ENCODE measurements around the gene CDH15. TPM values are rescaled to one million over a fixed set of nuclear protein-coding genes. Genes with fewer than 3 reads are reported as not detected.

CDH15 gene
- total RNA-seq, 1 donor from 2014 or later: not detected

DNA sequence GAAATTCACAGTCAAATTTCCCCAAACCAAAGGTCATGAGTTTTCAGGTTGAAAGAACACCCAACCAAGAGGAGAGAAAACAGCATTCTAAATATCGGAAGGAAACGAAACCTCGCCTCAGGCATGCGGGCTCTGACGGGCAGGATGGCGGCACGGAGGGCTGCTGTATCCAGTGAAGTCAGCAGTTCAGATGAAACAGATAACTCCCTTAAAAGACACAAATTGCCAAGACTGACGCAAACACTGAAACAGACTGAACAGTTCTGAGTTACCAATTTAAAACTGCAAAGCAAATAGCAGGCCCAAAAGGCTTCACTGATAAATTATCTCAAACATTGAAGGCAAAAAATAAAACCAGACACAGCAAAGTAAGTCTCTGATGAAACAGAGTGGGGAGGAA is 20.6 kb upstream of the CDH15 start:
- H4K20me1 ChIP-seq (ENCODE audit: low read depth): no peaks in the 10 kb centered on the region
- no peak overlapping the region for H3K4me2 ChIP-seq
- H2AFZ ChIP-seq (replicated peaks): no peak overlapping the region
- H3K4me1 ChIP-seq: no peaks in the 10 kb centered on the region
- no peak overlapping the region for H3K9ac ChIP-seq
- H3K79me2 ChIP-seq (ENCODE audit: low read depth): no peaks in the 10 kb centered on the region
- H3K27ac ChIP-seq: no peak overlapping the region
- no peaks in the 10 kb centered on the region for H3F3A ChIP-seq (ENCODE audit: low read depth)
- Mint-ChIP-seq H3K36me3 (peaks cover 30% of the 10 kb centered on the region), H3K4me3 (no peak overlapping the region), H3K9me3 (no peaks in the 10 kb centered on the region), H3K27me3 (ENCODE audit: insufficient read depth, low read depth) (peaks cover 10% of the 10 kb centered on the region), H3K27ac (peak overlapping the region; percentile 8), H3K4me1 (peaks cover 3% of the 10 kb centered on the region)
- H3K36me3 ChIP-seq: no peaks in the 10 kb centered on the region
- H3K9me3 ChIP-seq (ENCODE audit: low read depth): no peaks in the 10 kb centered on the region
- H3K4me3 ChIP-seq: no peak overlapping the region
- H3K27me3 ChIP-seq: no peaks in the 10 kb centered on the region
- no peak for TF ChIP-seq EZH2phosphoT487 (IDR thresholded peaks at IDR 0.05)
- TF ChIP-seq, protein P1, sequence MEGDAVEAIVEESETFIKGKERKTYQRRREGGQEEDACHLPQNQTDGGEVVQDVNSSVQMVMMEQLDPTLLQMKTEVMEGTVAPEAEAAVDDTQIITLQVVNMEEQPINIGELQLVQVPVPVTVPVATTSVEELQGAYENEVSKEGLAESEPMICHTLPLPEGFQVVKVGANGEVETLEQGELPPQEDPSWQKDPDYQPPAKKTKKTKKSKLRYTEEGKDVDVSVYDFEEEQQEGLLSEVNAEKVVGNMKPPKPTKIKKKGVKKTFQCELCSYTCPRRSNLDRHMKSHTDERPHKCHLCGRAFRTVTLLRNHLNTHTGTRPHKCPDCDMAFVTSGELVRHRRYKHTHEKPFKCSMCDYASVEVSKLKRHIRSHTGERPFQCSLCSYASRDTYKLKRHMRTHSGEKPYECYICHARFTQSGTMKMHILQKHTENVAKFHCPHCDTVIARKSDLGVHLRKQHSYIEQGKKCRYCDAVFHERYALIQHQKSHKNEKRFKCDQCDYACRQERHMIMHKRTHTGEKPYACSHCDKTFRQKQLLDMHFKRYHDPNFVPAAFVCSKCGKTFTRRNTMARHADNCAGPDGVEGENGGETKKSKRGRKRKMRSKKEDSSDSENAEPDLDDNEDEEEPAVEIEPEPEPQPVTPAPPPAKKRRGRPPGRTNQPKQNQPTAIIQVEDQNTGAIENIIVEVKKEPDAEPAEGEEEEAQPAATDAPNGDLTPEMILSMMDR (IDR thresholded peaks at IDR 0.05): no peak
- TF ChIP-seq EZH2 (IDR thresholded peaks at IDR 0.05): no peak
- DNase-seq (ENCODE audit: low spot score): no peak

- no peak overlapping the region for H3K27ac Mint-ChIP-seq
- H3K36me3 ChIP-seq: no peaks in the 10 kb centered on the region
- H3F3A ChIP-seq (ENCODE audit: low read depth): peaks cover 8% of the 10 kb centered on the region
- no peaks in the 10 kb centered on the region for H3K9me3 ChIP-seq (ENCODE audit: low read depth)
- H3K79me2 ChIP-seq (ENCODE audit: low read depth): no peaks in the 10 kb centered on the region
- no peaks in the 10 kb centered on the region for H4K20me1 ChIP-seq (ENCODE audit: low read depth)
- H3K27me3 ChIP-seq: no peaks in the 10 kb centered on the region
- peaks cover 2% of the 10 kb centered on the region for H3K9me3 Mint-ChIP-seq
- DNase-seq (ENCODE audit: low spot score): no peak
- H2AFZ ChIP-seq (replicated peaks): no peak overlapping the region
- H3K4me3 ChIP-seq: no peak overlapping the region
- no peak overlapping the region for H3K27ac ChIP-seq
- TF ChIP-seq EZH2 (IDR thresholded peaks at IDR 0.05) (no peak), EZH2phosphoT487 (IDR thresholded peaks at IDR 0.05) (no peak)
- TF ChIP-seq, protein P1 (IDR thresholded peaks at IDR 0.05): no peak
- no peak overlapping the region for H3K4me2 ChIP-seq
- H3K36me3 Mint-ChIP-seq: peaks cover 23% of the 10 kb centered on the region
- H3K27me3 Mint-ChIP-seq (ENCODE audit: insufficient read depth, low read depth): peaks cover 6% of the 10 kb centered on the region
- H3K4me3 Mint-ChIP-seq: no peak overlapping the region
- H3K9ac ChIP-seq: no peak overlapping the region
- no peaks in the 10 kb centered on the region for H3K4me1 ChIP-seq
- no peaks in the 10 kb centered on the region for H3K4me1 Mint-ChIP-seq
Measured at GRCh38 chr16:89152831-89153700, 18.5 kb upstream of the CDH15 start.

DNA sequence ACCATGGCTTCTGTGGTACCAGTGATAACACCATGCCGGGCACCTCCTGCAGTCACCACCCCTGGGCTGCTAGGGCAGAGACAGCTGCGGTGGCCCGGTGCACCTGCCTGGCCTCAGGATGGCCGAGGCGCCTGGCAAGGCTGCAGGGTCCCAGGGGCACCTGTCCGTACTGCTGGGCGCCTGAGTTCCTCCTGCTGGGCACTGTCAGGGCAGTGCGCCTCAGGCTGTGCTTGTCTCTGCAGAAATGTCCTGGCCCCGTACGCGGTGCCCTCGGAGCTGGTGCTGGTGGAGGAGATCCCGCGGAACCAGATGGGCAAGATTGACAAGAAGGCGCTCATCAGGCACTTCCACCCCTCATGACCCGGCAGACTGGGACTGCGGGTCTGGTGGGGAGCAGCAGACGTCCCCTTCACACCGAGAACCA is 17.7 kb upstream of the CDH15 start:
- Mint-ChIP-seq H3K4me1 (no peaks in the 10 kb centered on the region), H3K27ac (no peak overlapping the region), H3K9me3 (peaks cover 6% of the 10 kb centered on the region), H3K27me3 (ENCODE audit: insufficient read depth, low read depth) (peaks cover 6% of the 10 kb centered on the region), H3K36me3 (peaks cover 21% of the 10 kb centered on the region), H3K4me3 (no peak overlapping the region)
- no peaks in the 10 kb centered on the region for H4K20me1 ChIP-seq (ENCODE audit: low read depth)
- H2AFZ ChIP-seq (replicated peaks): no peak overlapping the region
- H3K4me3 ChIP-seq: no peak overlapping the region
- DNase-seq (ENCODE audit: low spot score): no peak
- no peak overlapping the region for H3K9ac ChIP-seq
- H3K27me3 ChIP-seq: no peaks in the 10 kb centered on the region
- TF ChIP-seq EZH2 (IDR thresholded peaks at IDR 0.05): no peak
- TF ChIP-seq, protein P1 (IDR thresholded peaks at IDR 0.05): no peak
- no peak for TF ChIP-seq EZH2phosphoT487 (IDR thresholded peaks at IDR 0.05)
- H3K4me1 ChIP-seq: no peaks in the 10 kb centered on the region
- peaks cover 16% of the 10 kb centered on the region for H3F3A ChIP-seq (ENCODE audit: low read depth)
- no peaks in the 10 kb centered on the region for H3K36me3 ChIP-seq
- no peak overlapping the region for H3K27ac ChIP-seq
- H3K79me2 ChIP-seq (ENCODE audit: low read depth): no peaks in the 10 kb centered on the region
- H3K4me2 ChIP-seq: no peak overlapping the region
- no peaks in the 10 kb centered on the region for H3K9me3 ChIP-seq (ENCODE audit: low read depth)

All from neural progenitor cell (in vitro differentiated cells).